ENCODE data around the gene HTR2A. TPM values are rescaled to one million over a fixed set of nuclear protein-coding genes. Genes with fewer than 3 reads are reported as not detected.

Gene HTR2A
- total RNA-seq, 1 experiment from 2014 or later: not detected

GRCh38 chr13:46845146-46845545 is 51.7 kb downstream of the HTR2A start (continued):
- no peak for TF ChIP-seq FOXP4 (CRISPR knock-in tag; IDR thresholded peaks at IDR 0.05)
- TF ChIP-seq HMGA2 (CRISPR knock-in tag; IDR thresholded peaks at IDR 0.05): no peak
- no peak for TF ChIP-seq TP53 (CRISPR knock-in tag; IDR thresholded peaks at IDR 0.05)
- TF ChIP-seq ZNF425 (CRISPR knock-in tag; conservative IDR thresholded peaks at IDR 0.05): no peak
- no peak for TF ChIP-seq ZNF512 (CRISPR knock-in tag; IDR thresholded peaks at IDR 0.05; ENCODE audit: borderline replicate concordance)
- no peak for TF ChIP-seq EMX1 (CRISPR knock-in tag; IDR thresholded peaks at IDR 0.05)
- no peak for TF ChIP-seq KAT7 (CRISPR knock-in tag; IDR thresholded peaks at IDR 0.05; ENCODE audit: borderline replicate concordance)
- no peak for TF ChIP-seq RELA (CRISPR knock-in tag; IDR thresholded peaks at IDR 0.05; ENCODE audit: borderline replicate concordance)
- no peak for TF ChIP-seq ZNF138 (CRISPR knock-in tag; conservative IDR thresholded peaks at IDR 0.05)
- TF ChIP-seq ATF1 (CRISPR knock-in tag; IDR thresholded peaks at IDR 0.05): no peak
- no peak for TF ChIP-seq NFE2L1 (CRISPR knock-in tag; IDR thresholded peaks at IDR 0.05)
- TF ChIP-seq MYBL2 (CRISPR knock-in tag; IDR thresholded peaks at IDR 0.05): no peak
- TF ChIP-seq ARID4B (CRISPR knock-in tag; IDR thresholded peaks at IDR 0.05; ENCODE audit: borderline replicate concordance): no peak

- CTCF ChIA-PET: no interaction called here
- Mint-ChIP-seq H3K27me3 (ENCODE audit: low read depth) (no peaks in the 10 kb centered on the region), H3K36me3 (no peaks in the 10 kb centered on the region), H3K4me1 (peaks cover 5% of the 10 kb centered on the region; the same call in 1 of the 2 replicates), H3K9me3 (no peaks in the 10 kb centered on the region), H3K27ac (no peak overlapping the region), H3K4me3 (no peak overlapping the region)
- DNase-seq (ENCODE audit: low spot score) (no peak), ATAC-seq (no peak)
- POLR2A ChIA-PET: no interaction called here
- TF ChIP-seq RORB (CRISPR knock-in tag; IDR thresholded peaks at IDR 0.05): no peak
- no peak for TF ChIP-seq TEAD4 (CRISPR knock-in tag; IDR thresholded peaks at IDR 0.05)
- TF ChIP-seq ZNF512 (CRISPR knock-in tag; IDR thresholded peaks at IDR 0.05; ENCODE audit: borderline replicate concordance): no peak
- no peak for TF ChIP-seq AR (CRISPR knock-in tag; IDR thresholded peaks at IDR 0.05)
- TF ChIP-seq ZNF423 (CRISPR knock-in tag; IDR thresholded peaks at IDR 0.05): no peak
- no peak for TF ChIP-seq ZBTB43 (CRISPR knock-in tag; IDR thresholded peaks at IDR 0.05)
- TF ChIP-seq FOXJ3 (CRISPR knock-in tag; IDR thresholded peaks at IDR 0.05; ENCODE audit: borderline replicate concordance): no peak
- TF ChIP-seq CREM (CRISPR knock-in tag; IDR thresholded peaks at IDR 0.05): no peak
- no peak for TF ChIP-seq MLX (CRISPR knock-in tag; IDR thresholded peaks at IDR 0.05)
Measured at GRCh38 chr13:46844431-46844830, 52.4 kb downstream of the HTR2A start.

Data from WTC11 (cell line).